Kidney epithelial cell (primary cell): ENCODE data around the gene GREM2. TPM values are rescaled to one million over a fixed set of nuclear protein-coding genes. Genes with fewer than 3 reads are reported as not detected.

Source experiments
- DNase-seq: peaks from one replicate; pipeline ENCODE4 v3.0.0-alpha.2; 2010; ENCODE audit warnings: low read depth
- H3K27me3 ChIP-seq: 2 replicates; pipeline ENCODE4 v1.6.0; 2011; ENCODE audit warnings: low read length; ENCODE audit not compliant: control insufficient read depth, insufficient read depth
- H3K36me3 ChIP-seq: 2 replicates; pipeline ENCODE4 v1.5.1; 2011; ENCODE audit warnings: low read length; ENCODE audit not compliant: control insufficient read depth, insufficient read depth
- H3K4me3 ChIP-seq: 2 replicates; pipeline ENCODE4 v1.5.1; 2011; ENCODE audit warnings: low read depth, mild to moderate bottlenecking, control low read depth, low read length
- CTCF ChIP-seq: IDR thresholded peaks from 2 replicates; pipeline ENCODE4 v1.5.1; 2011; ENCODE audit warnings: mild to moderate bottlenecking, moderate library complexity, low read length, control low read depth, inconsistent platforms; ENCODE audit not compliant: insufficient read depth, poor library complexity, severe bottlenecking
- total RNA-seq: library from RNA; depleted of rRNA; stranded (reverse); fragments of >200 nt; gene quantifications from 2 replicates; pipeline ENCODE4 v1.2.3, GENCODE V29; 2015

GREM2 gene
- total RNA-seq, 1 donor from 2014 or later = 0.04 TPM

GRCh38 chr1:240630409-240630808, 18.5 kb upstream of the GREM2 start:
- no peaks in the 10 kb centered on the region for H3K27me3 ChIP-seq
- no peak for TF ChIP-seq CTCF
- no peak overlapping the region for H3K4me3 ChIP-seq
- H3K36me3 ChIP-seq = no peaks in the 10 kb centered on the region
- no peak for DNase-seq

GRCh38 chr1:240621249-240621648, 9.3 kb upstream of the GREM2 start:
- TF ChIP-seq CTCF = no peak
- no peak for DNase-seq
- Histone ChIP-seq H3K27me3 (no peaks in the 10 kb centered on the region), H3K36me3 (no peaks in the 10 kb centered on the region), H3K4me3 (no peak overlapping the region)

- no peak for DNase-seq
- no peaks in the 10 kb centered on the region for H3K27me3 ChIP-seq
- H3K4me3 ChIP-seq = no peak overlapping the region
- H3K36me3 ChIP-seq = no peaks in the 10 kb centered on the region
- TF ChIP-seq CTCF = no peak
Measured at GRCh38 chr1:240619906-240620621, 8.1 kb upstream of the GREM2 start.

- TF ChIP-seq CTCF = no peak
Measured at GRCh38 chr1:240619357-240619756, 7.4 kb upstream of the GREM2 start.

GRCh38 chr1:240618946-240619345, 7.0 kb upstream of the GREM2 start:
- no peak for DNase-seq
- no peak for TF ChIP-seq CTCF
- no peaks in the 10 kb centered on the region for H3K36me3 ChIP-seq
- H3K4me3 ChIP-seq = no peak overlapping the region
- no peaks in the 10 kb centered on the region for H3K27me3 ChIP-seq

More at GRCh38 chr1:240619357-240619756, 7.4 kb upstream of the GREM2 start:
- Histone ChIP-seq H3K36me3 (no peaks in the 10 kb centered on the region), H3K27me3 (no peaks in the 10 kb centered on the region), H3K4me3 (no peak overlapping the region)
- no peak for DNase-seq

GRCh38 chr1:240616018-240616417, 4.1 kb upstream of the GREM2 start:
- Histone ChIP-seq H3K36me3 (no peaks in the 10 kb centered on the region), H3K27me3 (no peaks in the 10 kb centered on the region), H3K4me3 (no peak overlapping the region)
- DNase-seq = no peak
- no peak for TF ChIP-seq CTCF
